Measurements from ENCODE around the gene TMTC3.
A peak's percentile ranks its signal among the peaks of the same experiment; 100 is the strongest.

The TMTC3 gene

DNA sequence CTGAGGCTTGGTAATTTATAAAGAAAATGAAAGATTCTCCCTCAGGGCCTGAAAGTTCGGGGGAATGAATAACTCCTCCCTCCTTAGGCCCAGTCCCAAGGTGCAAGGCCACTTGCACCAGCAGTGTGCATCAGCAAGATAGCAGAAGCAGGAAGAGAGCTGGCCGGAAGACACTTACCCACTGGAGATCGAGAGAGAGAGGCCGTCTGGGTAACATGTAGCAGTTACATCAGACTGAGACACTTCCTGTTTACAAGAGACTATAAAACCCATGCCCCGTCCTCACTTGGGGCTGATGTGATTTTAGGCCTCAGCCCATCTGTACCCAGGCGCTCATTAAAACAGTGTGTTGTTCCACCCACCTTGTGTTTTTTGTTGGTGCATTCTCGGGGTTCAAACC lies 85.2 kb downstream of the TMTC3 start:
- DNase-seq = no peak

DNA sequence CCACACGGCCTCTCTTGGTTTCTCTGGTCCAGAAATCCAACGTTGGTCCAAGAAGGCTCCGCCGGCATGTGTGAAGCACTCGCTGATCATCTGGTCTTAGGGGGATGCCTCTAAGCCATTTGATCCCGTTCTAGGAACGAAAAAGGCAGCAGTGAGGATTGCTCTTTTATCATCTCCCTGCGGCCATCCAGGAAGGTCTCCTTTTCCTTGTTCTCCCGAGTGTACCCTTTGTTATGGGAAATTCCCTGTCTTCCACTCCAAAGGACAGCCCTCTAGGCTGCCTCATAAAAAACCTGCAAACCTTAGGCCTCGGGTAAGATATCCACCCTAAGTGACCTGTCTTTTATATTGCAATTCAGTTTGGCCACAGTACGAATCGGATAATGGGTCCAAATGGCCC lies 85.8 kb downstream of the TMTC3 start:
- DNase-seq = no peak

DNA sequence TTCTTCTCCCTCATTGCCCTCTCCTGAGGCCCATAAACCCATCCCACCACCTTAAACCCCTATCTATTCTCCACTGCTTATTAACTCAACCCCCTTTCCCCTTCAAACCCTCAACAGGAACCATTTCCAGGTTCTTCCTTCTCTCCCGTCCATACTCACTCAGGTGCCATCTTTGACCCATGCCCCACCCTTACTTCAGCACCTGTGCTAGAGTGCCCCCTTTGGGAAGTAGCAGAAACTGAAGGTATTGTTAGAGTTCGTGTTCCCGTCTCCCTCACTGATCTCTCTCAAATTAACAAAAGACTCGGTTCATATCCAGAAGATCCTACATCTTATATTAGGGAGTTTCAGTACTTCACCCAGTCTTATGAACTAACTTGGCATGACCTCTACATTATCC lies 86.6 kb downstream of the TMTC3 start:
- DNase-seq = no peak

DNA sequence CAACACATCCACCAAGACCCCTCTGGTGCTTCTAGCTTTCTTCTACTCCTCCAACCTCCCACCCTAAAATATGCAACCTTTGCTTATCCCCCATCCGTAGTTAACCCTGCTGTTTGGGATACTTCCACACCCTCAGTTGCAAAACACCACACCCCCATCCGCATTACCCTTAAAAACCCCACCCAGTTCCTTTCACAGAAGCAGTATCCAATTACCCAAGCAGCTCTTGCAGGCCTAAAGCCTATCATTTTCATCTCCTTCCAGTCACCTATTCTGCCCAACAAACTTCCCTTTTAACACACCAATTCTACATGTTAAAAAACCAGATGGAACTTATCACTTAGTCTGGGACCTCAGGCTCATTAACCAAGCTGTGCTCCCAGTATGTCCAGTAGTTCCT lies 88.2 kb downstream of the TMTC3 start:
- no peak for DNase-seq

DNA sequence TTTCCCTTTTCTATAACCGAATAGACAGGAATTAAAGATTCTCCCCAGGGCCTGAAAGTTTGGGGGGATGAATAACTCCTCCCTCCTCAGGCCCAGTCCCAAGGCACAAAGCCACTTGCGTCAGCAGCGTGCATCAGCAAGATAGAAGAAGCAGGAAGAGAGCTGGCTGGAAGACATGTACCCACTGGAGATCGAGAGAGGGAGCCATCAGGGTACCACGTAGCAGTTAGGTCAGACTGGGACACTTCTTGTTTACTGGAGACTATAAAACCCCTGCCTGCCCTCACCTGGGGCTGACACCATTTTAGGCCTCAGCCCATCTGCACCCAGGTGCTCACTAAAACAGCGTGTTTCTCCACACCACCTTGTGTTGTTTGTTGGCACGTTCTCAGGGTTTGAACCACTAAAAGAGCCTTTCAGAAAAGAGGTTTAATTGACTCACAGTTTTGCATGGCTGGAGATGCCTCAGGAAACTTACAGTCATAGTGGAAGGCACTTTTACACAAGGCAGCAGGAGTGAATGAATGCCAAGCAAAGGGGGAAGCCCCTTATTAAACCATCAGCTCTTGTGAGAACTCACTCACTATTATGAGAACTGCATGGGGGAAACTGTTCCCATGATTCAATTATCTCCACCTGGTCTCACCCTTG lies 93.2 kb downstream of the TMTC3 start:
- DNase-seq = no peak

DNA sequence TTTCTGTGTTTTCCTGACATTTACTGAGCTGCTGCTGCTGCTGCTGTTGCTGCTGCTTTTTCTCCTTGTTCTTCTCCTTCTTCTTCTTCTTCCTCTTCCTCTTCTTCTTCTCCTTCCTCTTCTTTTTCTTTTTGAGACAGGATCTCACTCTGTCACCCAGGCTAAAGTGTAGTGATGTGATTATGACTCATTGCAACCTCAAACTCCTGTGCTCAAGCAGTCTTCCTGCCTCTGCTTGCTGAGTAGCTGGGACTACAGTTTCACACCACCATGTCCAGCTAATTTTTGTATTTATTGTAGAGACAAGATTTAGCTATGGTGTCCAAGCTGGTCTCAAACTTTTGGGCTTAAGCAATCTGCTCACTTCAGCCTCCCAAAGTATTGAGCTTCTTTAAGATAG lies 95.8 kb downstream of the TMTC3 start:
- peak; percentile 81 for DNase-seq

DNA sequence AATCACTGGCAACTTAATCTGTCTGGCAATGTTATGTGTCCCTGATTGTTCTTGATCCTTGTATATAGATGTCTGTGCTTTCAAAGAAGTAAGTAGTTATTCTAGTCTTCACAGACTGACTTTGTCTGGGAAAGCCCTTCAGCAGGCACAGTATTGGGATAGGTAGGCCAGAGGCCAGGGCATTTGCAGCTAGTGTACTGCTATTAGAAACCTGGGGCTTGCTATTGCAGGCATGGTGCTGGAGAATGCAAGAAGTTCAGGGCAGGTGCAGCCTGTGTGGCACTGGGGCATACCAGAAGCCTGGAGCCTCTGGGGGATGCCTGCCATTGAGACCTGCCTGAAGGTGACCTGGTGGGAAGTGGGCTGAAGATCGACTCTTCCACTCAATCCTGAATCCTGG lies 96.3 kb downstream of the TMTC3 start:
- no peak for DNase-seq

DNA sequence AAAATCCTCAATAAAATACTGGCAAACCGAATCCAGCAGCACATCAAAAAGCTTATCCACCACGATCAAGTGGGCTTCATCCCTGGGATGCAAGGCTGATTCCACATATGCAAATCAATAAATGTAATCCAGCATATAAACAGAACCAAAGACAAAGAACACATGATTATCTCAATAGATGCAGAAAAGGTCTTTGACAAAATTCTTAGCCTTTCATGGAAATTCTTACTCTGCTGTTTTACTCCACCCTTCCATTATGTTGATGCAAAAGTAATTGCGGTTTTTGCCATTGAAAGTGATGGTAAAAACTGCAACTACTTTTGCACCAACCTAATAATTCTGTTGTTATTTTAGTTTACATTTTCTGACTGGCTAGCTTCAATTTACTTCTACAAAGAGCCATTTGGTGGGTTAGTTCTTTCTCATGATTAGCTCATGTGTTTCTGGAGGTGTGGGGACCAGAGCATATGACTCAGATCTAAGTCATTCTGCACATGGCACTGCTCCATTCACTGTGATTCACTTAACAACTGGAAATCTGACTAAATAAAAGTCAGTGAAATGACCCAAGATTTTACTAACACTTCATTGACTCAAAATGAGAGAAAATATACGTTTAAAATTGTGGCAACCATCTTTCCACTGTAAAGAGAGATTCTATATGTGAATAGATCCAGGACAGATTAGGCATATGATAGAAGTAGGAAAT lies 99.9 kb downstream of the TMTC3 start:
- peak; percentile 96 for DNase-seq

DNA sequence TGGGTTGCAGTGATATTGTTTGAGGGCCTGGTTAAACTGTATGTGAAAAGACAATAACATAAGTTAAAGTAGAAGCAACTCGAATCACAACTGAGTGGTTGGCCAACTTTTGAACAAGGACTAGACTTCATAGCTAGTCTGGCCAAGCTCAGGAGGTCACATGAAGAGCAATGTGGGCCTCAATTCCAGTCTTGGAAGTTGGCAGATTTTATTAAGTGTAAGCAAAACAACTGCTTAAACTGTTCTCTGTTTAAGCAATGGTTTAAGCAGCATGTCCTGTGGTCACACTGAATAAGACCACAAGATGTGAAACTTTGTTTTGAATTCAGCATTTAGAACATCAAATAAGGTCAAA lies 100.4 kb downstream of the TMTC3 start:
- DNase-seq = peak; percentile 58

DNA sequence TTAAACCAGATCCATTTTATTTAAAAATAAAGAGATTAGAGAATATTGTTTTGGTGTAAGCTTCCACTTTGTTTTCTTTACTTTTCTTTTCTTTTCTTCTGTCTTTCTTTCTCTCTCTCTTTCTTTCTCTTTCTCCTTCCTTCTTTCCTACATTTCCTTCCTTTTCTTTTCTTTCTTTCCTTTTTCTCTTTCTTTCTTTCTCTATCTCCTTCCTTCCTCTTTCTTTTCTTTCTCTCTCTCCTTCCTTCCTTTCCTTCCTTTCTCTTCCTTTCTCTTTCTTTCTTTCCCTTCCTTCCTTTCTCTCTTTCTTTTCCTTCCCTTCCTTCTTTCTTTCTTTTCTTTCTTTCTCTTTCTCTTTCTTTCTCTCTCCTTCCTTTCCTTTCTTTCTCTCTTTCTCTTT lies 100.8 kb downstream of the TMTC3 start:
- DNase-seq = no peak

DNA sequence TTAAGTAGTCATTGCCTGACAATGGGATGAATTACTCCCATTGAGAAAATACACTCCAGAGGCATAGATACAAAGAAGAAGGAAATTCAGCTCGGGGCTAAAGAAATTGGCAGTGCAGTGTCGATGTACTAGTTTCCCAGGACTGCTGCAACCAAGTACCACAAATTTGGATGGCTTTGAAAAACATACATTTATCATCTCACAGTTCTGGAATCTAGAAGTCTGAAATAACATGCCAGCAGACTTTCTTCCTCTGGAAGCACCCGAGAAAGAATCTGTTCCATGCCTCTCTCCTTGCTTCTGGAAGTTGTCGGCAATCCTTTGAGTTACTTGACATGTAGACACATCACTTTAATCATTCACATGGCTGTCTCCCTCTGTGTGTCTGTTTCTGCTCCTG lies 101.9 kb downstream of the TMTC3 start:
- DNase-seq = peak; percentile 80

DNA sequence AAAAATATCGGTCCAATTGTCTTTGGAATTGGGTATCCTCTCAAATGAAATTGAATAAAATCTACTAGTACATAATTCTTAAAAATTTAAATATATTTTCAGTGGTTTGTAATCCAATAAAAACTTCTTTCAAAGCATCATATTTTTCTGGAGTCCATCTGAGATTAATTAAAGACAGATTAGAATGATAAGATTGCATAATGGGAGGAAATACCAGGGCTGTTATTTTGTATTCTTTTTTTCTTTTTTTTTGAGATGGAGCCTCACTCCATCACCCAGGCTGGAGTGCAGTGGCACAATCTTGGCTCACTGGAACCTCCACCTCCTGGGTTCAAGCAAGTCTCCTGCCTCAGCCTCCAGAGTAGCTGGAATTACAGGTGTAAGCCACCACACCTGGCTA lies 103.8 kb downstream of the TMTC3 start:
- peak; percentile 27 for DNase-seq

DNA sequence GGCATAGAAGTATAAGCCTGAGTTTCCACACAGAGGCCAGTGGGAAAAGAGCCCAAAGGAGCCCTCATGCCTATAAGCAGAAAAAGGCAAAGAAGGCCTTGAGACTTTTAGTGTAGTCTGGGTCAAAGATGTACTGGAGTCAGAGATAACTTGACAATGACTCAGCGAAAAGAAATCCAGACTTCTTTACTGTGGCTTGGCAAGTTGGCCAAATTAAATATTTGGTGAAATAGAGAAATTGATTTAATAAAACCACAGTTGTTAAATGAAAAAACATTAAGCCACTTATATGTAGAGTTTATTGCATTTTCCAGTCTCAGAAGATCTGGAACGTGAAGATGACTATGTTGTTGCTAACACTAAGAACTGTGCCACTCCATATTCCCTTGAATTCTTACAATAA lies 105.1 kb downstream of the TMTC3 start:
- peak; percentile 95 for DNase-seq

DNA sequence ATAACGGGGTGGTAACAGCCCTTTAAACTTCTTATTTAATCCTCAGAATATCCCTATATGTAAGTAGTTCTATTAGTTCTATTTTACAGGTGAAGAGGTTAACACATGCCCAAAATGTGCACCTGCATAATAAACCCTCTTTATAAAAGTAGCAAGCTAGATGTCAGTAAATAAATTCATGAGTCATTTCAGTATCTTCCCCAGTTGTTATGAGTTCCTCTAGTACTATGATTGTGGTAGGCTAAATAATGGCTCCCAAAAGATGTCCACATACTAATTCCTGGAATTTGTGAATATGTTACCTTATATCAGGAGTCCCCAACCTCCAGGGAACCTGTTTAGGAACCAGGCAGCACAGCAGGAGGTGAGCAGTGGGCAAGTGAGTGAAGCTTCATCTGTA lies 106.5 kb downstream of the TMTC3 start:
- no peak for DNase-seq
